Peyer's patch (tissue), 4 donors: ENCODE data around the gene CLDN25. TPM values are rescaled to one million over a fixed set of nuclear protein-coding genes. Genes with fewer than 3 reads are reported as not detected.
A peak's percentile ranks its signal among the peaks of the same experiment; 100 is the strongest.
"Not testable (repeated sequence)": the region's sequence is repeated elsewhere in the genome, so short reads cannot be mapped to it uniquely, and the experiment has no call there.

Experiments
- DNase-seq, 3 donors: peaks; one replicate each; pipeline ENCODE4 v3.0.0-alpha.2; 2017 to 2019
- H3K27ac ChIP-seq, 4 donors: fragments of 200-600 bp; sonication (generic); one replicate each; pipeline ENCODE4 v1.5.1; 2016 to 2019
- H3K27me3 ChIP-seq, 2 donors: fragments of 200-600 bp; sonication (generic); one replicate each; pipeline ENCODE4 v1.5.1; 2019
- H3K36me3 ChIP-seq, 3 donors: fragments of 200-600 bp; sonication (generic); one replicate each; pipeline ENCODE4 v1.5.1; 2016 to 2019
- H3K4me1 ChIP-seq, 4 donors: fragments of 200-600 bp; sonication (generic); one replicate each; pipeline ENCODE4 v1.5.1; 2016 to 2019
- H3K4me3 ChIP-seq, 4 donors: fragments of 200-600 bp; sonication (generic); 1 replicate in 3 of 4; 2 replicates in 1 of 4; pipeline ENCODE4 v1.5.1; 2016 to 2019; ENCODE audit warnings: mild to moderate bottlenecking in 1 of 4
- H3K9me3 ChIP-seq, 4 donors: fragments of 200-600 bp; sonication (generic); one replicate each; pipeline ENCODE4 v1.5.1; 2016 to 2019; ENCODE audit warnings: mild to moderate bottlenecking in 1 of 4
- CTCF ChIP-seq, 6 experiments: fragments of 450-650 bp in 4 of 6; fragments of 200-600 bp in 2 of 6; sonication (generic) in 1 of 6; IDR thresholded peaks; one replicate each; pipeline ENCODE4 v1.5.1; 2017 to 2019; ENCODE audit warnings: antibody characterized with exemption in 6 of 6, mild to moderate bottlenecking in 3 of 6, moderate library complexity in 1 of 6
- POLR2A ChIP-seq, 2 donors: fragments of 450-650 bp; IDR thresholded peaks; one replicate each; pipeline ENCODE4 v1.5.1; 2017; ENCODE audit warnings: antibody characterized with exemption in 2 of 2, mild to moderate bottlenecking in 2 of 2, moderate library complexity in 2 of 2
- total RNA-seq, 4 donors: library from RNA; depleted of rRNA; stranded (reverse); fragments of >200 nt; gene quantifications; one replicate each; pipeline ENCODE4 v1.1.0, GENCODE V29; 2016

Gene CLDN25
- total RNA-seq, 4 donors from 2014 or later, result not detected

- Histone ChIP-seq H3K27me3 (no peaks in the 10 kb centered on the region), H3K27ac (no peak overlapping the region), H3K4me3 (no peak overlapping the region), H3K9me3 (no peaks in the 10 kb centered on the region), H3K36me3 (peaks cover 0 to 55% (median 0%) of the 10 kb centered on the region in 3 donors), H3K4me1 (no peaks in the 10 kb centered on the region)
- no peak for DNase-seq
- TF ChIP-seq CTCF (IDR thresholded peaks at IDR 0.05), result no peak
- TF ChIP-seq POLR2A (IDR thresholded peaks at IDR 0.05), result no peak
Measured at GRCh38 chr11:113760241-113760640, 19.4 kb upstream of the CLDN25 start.

DNA sequence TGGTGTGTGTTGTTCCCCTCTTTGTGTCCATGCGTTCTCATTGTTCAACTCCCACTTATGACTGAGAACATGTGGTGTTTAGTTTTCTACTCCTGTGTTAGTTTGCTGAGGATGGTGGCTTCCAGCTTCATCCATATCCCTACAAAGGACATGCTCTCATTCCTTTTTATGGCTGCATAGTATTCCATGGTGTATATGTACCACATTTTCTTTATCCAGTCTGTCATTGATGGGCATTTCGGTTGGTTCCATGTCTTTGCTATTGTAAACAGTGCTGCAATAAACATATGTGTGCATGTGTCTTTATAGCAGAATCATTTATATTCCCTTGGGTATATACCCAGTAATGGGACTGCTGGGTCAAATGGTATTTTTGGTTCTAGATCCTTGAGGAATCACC lies 16.6 kb upstream of the CLDN25 start:
- not testable (repeated sequence) for DNase-seq, H3K27ac ChIP-seq, H3K9me3 ChIP-seq, H3K4me1 ChIP-seq, H3K4me3 ChIP-seq, H3K27me3 ChIP-seq
- peaks cover 0 to 39% (median 0%) of the 10 kb centered on the region in 3 donors for H3K36me3 ChIP-seq

GRCh38 chr11:113764527-113765219 lies 14.9 kb upstream of the CLDN25 start:
- peaks cover 0 to 27% (median 0%) of the 10 kb centered on the region in 3 donors for H3K36me3 ChIP-seq
- no peaks in the 10 kb centered on the region for H3K9me3 ChIP-seq
- no peak for DNase-seq
- no peak for TF ChIP-seq POLR2A (IDR thresholded peaks at IDR 0.05)
- no peak for TF ChIP-seq CTCF (IDR thresholded peaks at IDR 0.05)
- H3K27me3 ChIP-seq, result no peaks in the 10 kb centered on the region
- H3K4me3 ChIP-seq, result no peak overlapping the region
- H3K27ac ChIP-seq, result no peak overlapping the region
- H3K4me1 ChIP-seq, result no peaks in the 10 kb centered on the region

- no peaks in the 10 kb centered on the region for H3K27me3 ChIP-seq
- TF ChIP-seq CTCF (IDR thresholded peaks at IDR 0.05) (no peak), POLR2A (IDR thresholded peaks at IDR 0.05) (no peak)
- no peak overlapping the region for H3K4me3 ChIP-seq
- no peak for DNase-seq
- no peak overlapping the region for H3K27ac ChIP-seq
- peaks cover 0 to 17% (median 0%) of the 10 kb centered on the region in 3 donors for H3K36me3 ChIP-seq
- H3K9me3 ChIP-seq, result no peaks in the 10 kb centered on the region
- H3K4me1 ChIP-seq, result peaks cover 0 to 12% (median 0%) of the 10 kb centered on the region in 4 donors
Measured at GRCh38 chr11:113771964-113772363, 7.6 kb upstream of the CLDN25 start.

GRCh38 chr11:113773092-113773415 lies 6.5 kb upstream of the CLDN25 start:
- Histone ChIP-seq H3K27ac (peak overlapping the region; percentile 63 to 76 (median 70)), H3K4me1 (peaks cover 0 to 12% (median 0%) of the 10 kb centered on the region in 4 donors), H3K4me3 (peak overlapping the region; percentile 60 to 74 (median 66)), H3K36me3 (peaks cover 0 to 8% (median 0%) of the 10 kb centered on the region in 3 donors), H3K9me3 (no peaks in the 10 kb centered on the region), H3K27me3 (no peaks in the 10 kb centered on the region)
- no peak for TF ChIP-seq CTCF (IDR thresholded peaks at IDR 0.05)
- TF ChIP-seq POLR2A (IDR thresholded peaks at IDR 0.05), result no peak
- DNase-seq, result no peak

DNA sequence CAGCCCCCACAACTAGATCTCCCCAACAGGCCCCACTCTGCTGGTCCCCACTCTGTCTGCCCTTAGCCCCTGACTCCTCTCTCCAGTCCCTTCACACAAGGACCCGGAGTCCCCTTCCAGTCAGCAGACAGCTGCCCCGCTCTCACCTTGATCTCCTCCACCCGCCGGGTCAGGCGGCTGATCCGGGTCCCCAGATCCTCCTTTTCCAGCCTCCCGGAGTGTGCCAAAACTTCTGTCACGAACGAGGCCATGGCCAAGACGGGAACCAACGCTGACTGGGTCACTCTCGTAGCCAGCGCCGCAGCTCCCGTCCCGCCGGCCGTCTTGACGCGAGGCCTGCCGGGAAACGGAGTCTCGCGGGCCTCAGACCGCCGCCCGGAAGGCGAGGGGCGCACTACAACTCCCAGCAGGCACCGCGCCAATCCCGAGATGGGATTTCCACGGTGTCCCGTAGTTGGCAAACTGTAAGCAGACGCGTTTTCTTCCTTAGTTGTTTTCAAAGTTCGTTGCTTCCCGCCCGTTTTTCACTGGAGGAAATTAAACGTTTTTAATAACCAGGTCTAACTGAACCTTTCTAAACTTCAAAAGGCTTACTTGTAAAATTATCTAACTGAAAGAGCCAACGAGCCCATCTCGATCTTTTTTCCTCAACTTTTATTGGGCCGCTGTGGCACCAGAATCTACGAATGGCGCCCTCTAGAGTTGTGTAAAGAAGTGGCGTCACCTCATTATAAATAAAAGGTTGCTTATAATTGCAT lies 6.0 kb upstream of the CLDN25 start, which contains the start of gene ZW10:
Gene ZW10 (minus strand): TSS at position 277 of the 758 bp plus-strand sequence. CDS start 26 bp downstream, at position 251.
- DNase-seq, result peak; percentile 93 to 98 (median 97)
- peak within 1 kb of the TSS; percentile 63 to 76 (median 70) for H3K27ac ChIP-seq
- peak within 1 kb of the TSS; percentile 60 to 74 (median 66) for H3K4me3 ChIP-seq
- H3K4me1 ChIP-seq, result peaks cover 0 to 12% (median 0%) of the 10 kb centered on the region in 4 donors
- H3K9me3 ChIP-seq, result no peaks in the 10 kb centered on the region
- peaks cover 0 to 3% (median 0%) of the 10 kb centered on the region in 3 donors for H3K36me3 ChIP-seq
- TF ChIP-seq POLR2A (IDR thresholded peaks at IDR 0.05) (peak; percentile 9 to 42), CTCF (IDR thresholded peaks at IDR 0.05) (peak; percentile 66 to 93 (median 86))
- no peaks in the 10 kb centered on the region for H3K27me3 ChIP-seq
